HG03139 (cell line): ENCODE measurements around the gene COLQ.
"Not testable (repeated sequence)": the region's sequence is repeated elsewhere in the genome, so short reads cannot be mapped to it uniquely, and the experiment has no call there.

Experiments
- ATAC-seq: cut with Tn5 transposase; IDR thresholded peaks from one replicate; pipeline ENCODE4 v1.9.1; 2021; ENCODE audit not compliant: unreplicated experiment

COLQ gene

DNA sequence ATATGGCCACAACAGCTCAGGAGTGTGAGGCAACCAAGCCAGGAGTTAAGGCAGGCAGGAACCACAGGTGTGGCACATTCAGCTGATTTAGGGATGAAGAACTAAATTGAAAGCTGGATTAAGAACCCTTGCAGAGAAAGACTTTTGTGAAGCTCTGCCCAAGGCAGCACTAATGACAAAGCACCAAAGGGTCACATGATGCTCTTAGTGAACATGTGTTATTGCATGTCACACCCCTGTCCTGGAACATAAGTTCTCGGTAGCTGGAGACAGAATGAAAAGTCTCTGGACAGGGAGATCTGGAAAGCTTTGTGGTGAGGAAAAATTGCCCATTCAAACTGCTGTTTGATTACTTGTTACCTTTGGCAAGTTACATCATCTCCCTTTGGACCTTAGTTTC lies 90.9 kb downstream of the COLQ start:
- no peak for ATAC-seq

DNA sequence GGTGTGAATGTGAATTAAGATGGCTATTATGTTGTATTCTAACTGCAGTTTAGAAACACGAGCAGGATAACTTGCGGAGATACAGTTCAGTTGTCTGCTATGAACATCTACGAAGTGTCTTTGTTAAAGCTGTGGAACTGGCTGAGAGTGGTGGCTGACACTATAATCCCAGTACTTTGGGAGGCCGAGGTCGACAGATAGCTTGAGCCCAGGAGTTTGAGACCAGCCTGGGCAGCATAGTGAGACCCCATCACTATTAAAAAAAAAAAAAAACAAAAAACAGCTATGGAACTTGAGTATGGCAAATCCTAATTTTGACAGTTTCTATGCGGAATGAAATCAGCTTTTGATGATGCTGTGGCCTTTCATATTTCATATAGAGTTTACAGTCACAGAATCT lies 92.4 kb downstream of the COLQ start:
- no peak for ATAC-seq

GRCh38 chr3:15428539-15428938 lies 93.0 kb downstream of the COLQ start:
- no peak for ATAC-seq

GRCh38 chr3:15427981-15428380 lies 93.5 kb downstream of the COLQ start:
- ATAC-seq: no peak

DNA sequence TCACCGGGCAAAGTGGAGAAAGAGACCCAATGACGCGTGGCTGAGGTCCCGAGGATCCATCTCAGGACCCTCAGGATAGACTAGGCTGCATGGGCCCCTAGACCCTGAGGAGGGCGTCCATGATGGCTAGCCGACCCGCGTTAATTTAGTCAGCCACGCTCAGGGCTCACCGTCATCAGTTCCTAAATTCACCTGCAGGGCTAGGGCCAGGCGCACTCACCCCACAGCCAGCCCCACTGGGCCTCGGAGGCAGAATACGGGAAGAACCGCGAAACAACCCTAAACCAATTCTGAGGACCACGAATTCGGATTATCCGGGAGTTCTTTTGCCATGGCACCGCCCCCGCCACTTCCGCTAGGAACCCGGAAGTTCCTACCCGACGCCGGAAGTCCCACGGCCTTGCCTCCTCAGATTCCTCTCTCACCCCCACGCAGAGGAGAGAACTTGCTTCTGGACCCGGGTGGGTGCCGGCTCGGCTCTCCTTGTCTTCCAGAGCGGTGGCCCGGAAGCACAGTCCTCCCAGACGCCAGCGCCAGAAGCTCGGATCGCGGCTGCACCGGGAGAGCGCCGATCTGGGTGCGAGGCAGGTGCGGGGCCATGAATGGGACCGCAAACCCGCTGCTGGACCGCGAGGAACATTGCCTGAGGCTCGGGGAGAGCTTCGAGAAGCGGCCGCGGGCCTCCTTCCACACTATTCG lies 94.2 kb downstream of the COLQ start, which contains the start of the genes EAF1 and METTL6:
TSS of gene EAF1 (plus strand) at position 417 of the 699 bp plus-strand sequence. CDS start at position 599, 182 bp downstream.
TSS of gene METTL6 (minus strand) at position 363 of the 699 bp plus-strand sequence. CDS start 1,033 bp downstream, outside the sequence.
- peak; percentile 88 for ATAC-seq

GRCh38 chr3:15426579-15427118 lies 94.9 kb downstream of the COLQ start:
- ATAC-seq: no peak

DNA sequence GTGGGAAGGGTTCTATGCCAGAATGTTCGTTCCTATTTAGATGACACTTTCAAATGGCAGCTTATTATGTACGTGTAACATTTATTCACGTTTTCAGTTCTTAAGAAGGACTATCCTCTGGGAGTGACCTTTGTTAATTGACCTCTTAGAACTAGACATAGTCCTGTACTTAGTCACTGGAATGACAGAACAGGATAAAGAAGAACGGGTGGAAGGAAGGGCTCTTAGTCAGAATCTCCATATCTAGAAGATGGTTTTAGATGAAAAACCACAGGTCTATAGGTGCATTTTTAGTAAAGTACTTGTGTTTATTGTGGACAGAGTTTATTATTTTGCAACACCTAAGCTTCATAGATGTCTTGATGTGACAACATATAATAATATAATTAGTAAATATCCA lies 100.6 kb downstream of the COLQ start:
- ATAC-seq: no peak

DNA sequence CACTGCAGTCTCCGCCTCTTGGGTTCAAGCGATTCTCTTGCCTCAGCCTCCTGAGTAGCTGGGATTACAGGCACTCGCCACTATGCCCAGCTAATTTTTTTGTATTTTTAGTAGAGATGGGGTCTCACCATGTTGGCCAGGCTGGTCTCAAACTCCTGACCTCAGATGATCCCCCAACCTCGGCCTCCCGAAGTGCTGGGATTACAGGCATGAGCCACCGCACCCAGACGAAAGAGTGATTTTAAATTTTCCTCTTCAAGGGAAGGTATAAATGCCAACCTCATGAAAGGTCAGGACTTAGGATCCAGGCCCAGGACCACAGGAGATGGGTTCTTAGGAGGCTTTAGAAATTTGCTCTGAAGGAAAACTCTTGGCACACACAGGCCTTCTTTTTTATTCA lies 110.5 kb downstream of the COLQ start:
- ATAC-seq: not testable (repeated sequence)

DNA sequence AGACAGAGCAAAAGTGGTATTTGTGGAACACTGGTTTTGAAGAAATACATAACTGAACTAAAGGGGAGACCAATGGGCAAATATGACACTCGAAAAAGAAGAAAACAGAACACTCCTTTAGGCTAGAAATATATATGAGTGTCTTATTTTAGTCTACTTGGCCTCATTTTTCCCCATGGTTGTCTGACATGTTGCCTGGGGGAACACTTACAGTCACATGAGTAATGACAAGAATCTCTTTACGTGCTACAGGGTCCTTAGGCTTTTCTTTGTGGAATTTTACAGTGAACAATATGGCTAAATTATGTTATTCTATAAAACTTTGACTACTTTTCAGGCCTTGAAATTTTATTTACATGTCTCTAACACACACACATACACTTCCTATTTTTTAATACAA lies 111.7 kb downstream of the COLQ start:
- no peak for ATAC-seq

GRCh38 chr3:15409239-15409638 lies 112.3 kb downstream of the COLQ start:
- no peak for ATAC-seq

- no peak for ATAC-seq
Observed at GRCh38 chr3:15405448-15406050, 116.0 kb downstream of the COLQ start.

GRCh38 chr3:15404767-15405166 lies 116.7 kb downstream of the COLQ start:
- ATAC-seq: no peak

DNA sequence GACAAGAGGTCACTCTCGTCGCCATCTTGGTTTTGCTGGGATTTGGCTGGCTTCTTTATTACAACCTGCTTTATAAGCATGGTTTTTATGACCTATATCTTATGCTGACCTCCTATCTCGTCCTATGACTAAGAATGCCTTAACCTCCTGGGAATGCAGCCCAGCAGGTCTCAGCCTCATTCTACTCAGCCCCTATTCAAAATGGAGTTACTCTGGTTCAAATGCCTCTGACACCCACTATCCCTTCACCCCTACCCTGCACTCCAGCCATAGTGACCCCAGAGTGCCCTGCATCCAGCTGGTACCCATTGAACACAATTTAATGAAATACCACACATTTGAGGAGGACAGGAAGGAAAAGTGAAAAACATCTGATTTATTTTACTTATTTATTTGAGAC lies 117.5 kb downstream of the COLQ start:
- no peak for ATAC-seq

- ATAC-seq: no peak
Observed at GRCh38 chr3:15403495-15403894, 118.0 kb downstream of the COLQ start.

DNA sequence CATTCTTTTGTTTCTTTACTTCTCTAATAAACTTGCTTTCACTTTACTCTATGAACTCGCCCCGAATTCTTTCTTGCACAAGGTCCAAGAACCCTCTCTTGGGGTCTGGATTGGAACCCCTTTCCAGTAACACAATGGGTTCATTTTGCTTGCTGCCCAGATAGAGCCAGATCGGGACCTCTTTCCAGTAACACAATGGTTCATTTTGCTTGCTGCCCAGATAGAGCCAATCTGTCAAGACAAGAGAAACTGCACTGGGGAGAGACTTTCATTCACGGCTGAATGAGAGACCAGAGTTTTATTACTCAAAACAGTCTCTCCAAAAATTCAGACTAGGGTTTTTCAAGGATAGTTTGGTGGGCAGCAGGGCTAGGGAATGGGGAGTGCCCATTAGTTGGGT lies 119.6 kb downstream of the COLQ start:
- no peak for ATAC-seq
